ENCODE measurements around the gene SIDT2. TPM values are rescaled to one million over a fixed set of nuclear protein-coding genes. Genes with fewer than 3 reads are reported as not detected.

Gene SIDT2
- total RNA-seq, 2 experiments from 2014 or later = 18.3 to 37.7 TPM

- Histone ChIP-seq H3K36me3 (ENCODE audit: insufficient read depth, low read length) (peaks cover 31% of the 10 kb centered on the region), H3K4me3 (ENCODE audit: low read depth, low read length, poor library complexity, severe bottlenecking) (peak within 1 kb of the TSS; percentile 99), H3K4me2 (ENCODE audit: low read length) (peak within 1 kb of the TSS; percentile 96), H3K27ac (ENCODE audit: low read depth, low read length, poor library complexity, severe bottlenecking) (peak within 1 kb of the TSS; percentile 84), H2AFZ (ENCODE audit: low read length) (peak within 1 kb of the TSS; percentile 100), H3K4me1 (ENCODE audit: insufficient read depth, low read length, poor library complexity, severe bottlenecking) (peaks cover 35% of the 10 kb centered on the region), H3K9me3 (ENCODE audit: low read length) (no peaks in the 10 kb centered on the region), H4K20me1 (ENCODE audit: insufficient read depth, low read length) (no peaks in the 10 kb centered on the region), H3K9me2 (ENCODE audit: insufficient read depth, low read length) (no peaks in the 10 kb centered on the region), H3K79me2 (ENCODE audit: insufficient read depth, low read depth, low read length) (peaks cover 37% of the 10 kb centered on the region)
- no TSS peak for BruUV-seq (replicated peaks)
- CTCF ChIA-PET (ENCODE audit: unreplicated experiment) = no interaction called here
- POLR2A ChIA-PET = interaction anchor here (1.3 to 3.3 kb wide), 3 partner anchors 53 to 445 kb away, joined by 3 to 30 read pairs (median 8); partner anchors contain the start of genes PAFAH1B2, SIDT2 and ZPR1
- peak; percentile 88 for DNase-seq (ENCODE audit: low spot score)
- intact Hi-C loops (cut with micrococcal nuclease; ENCODE audit: unreplicated experiment) = loop anchor here (1.0 to 5.0 kb wide), 5 partner anchors 54 to 460 kb away; partner anchors contain the start of genes BUD13, CEP164, PAFAH1B2 and SIDT2
- TF ChIP-seq EZH2phosphoT487 (IDR thresholded peaks at IDR 0.05; ENCODE audit: borderline replicate concordance, low read depth, low read length) (no peak), CTCF (conservative IDR thresholded peaks at IDR 0.05; ENCODE audit: low read length) (peak; percentile 83)
Observed at GRCh38 chr11:117232092-117232878, 53.7 kb downstream of the SIDT2 start, which contains the start of gene RNF214. RNF214 (plus strand) TSS chr11:117232671; CDS start chr11:117234273, 1,602 bp downstream.

GRCh38 chr11:117232911-117233409, 54.4 kb downstream of the SIDT2 start:
- H3K9me3 ChIP-seq (ENCODE audit: low read length) = no peaks in the 10 kb centered on the region
- DNase-seq (ENCODE audit: low spot score) = peak; percentile 29
- H3K4me3 ChIP-seq (ENCODE audit: low read depth, low read length, poor library complexity, severe bottlenecking) = peak overlapping the region; percentile 99
- BruUV-seq (replicated peaks) = no TSS peak
- H2AFZ ChIP-seq (ENCODE audit: low read length) = peak overlapping the region; percentile 20; the same call in 1 of the 2 replicates
- intact Hi-C loops (cut with micrococcal nuclease; ENCODE audit: unreplicated experiment) = loop anchor here (1.0 to 5.0 kb wide), 5 partner anchors 55 to 461 kb away; partner anchors contain the start of genes BUD13, CEP164, PAFAH1B2 and SIDT2
- H4K20me1 ChIP-seq (ENCODE audit: insufficient read depth, low read length) = no peaks in the 10 kb centered on the region
- H3K27ac ChIP-seq (ENCODE audit: low read depth, low read length, poor library complexity, severe bottlenecking) = peak overlapping the region; percentile 32
- TF ChIP-seq CTCF (conservative IDR thresholded peaks at IDR 0.05; ENCODE audit: low read length) (no peak), EZH2phosphoT487 (IDR thresholded peaks at IDR 0.05; ENCODE audit: borderline replicate concordance, low read depth, low read length) (no peak)
- ChIA-PET POLR2A (interaction anchor here (3.3 kb wide), 1 partner anchor 53 kb away, joined by 30 read pairs; the partner anchor contains the start of gene SIDT2), CTCF (ENCODE audit: unreplicated experiment) (no interaction called here)
- H3K4me2 ChIP-seq (ENCODE audit: low read length) = peak overlapping the region; percentile 96
- H3K79me2 ChIP-seq (ENCODE audit: insufficient read depth, low read depth, low read length) = peaks cover 37% of the 10 kb centered on the region
- H3K9me2 ChIP-seq (ENCODE audit: insufficient read depth, low read length) = no peaks in the 10 kb centered on the region
- peaks cover 26% of the 10 kb centered on the region for H3K36me3 ChIP-seq (ENCODE audit: insufficient read depth, low read length)
- H3K4me1 ChIP-seq (ENCODE audit: insufficient read depth, low read length, poor library complexity, severe bottlenecking) = peaks cover 35% of the 10 kb centered on the region

All from OCI-LY7 (cell line).